ENCODE measurements around the gene PRAMEF15. TPM values are rescaled to one million over a fixed set of nuclear protein-coding genes. Genes with fewer than 3 reads are reported as not detected.
"Not testable (repeated sequence)": the region's sequence is repeated elsewhere in the genome, so short reads cannot be mapped to it uniquely, and the experiment has no call there.

Gene PRAMEF15
- total and polyA plus RNA-seq, 8 donors, result not detected

GRCh38 chr1:13354475-13354874 lies 39.1 kb downstream of the PRAMEF15 start:
- H3K36me3 ChIP-seq; DNase-seq; H3K27ac ChIP-seq; H3K4me1 ChIP-seq; H3K4me3 ChIP-seq; intact Hi-C loops (cut with DNase I; ENCODE audit: low total_unique reads); H3K27me3 ChIP-seq: not testable (repeated sequence)
- 10 to 40% (median 25%) methylated on average over 1 to 2 of the region's 9 CpGs; no CpG with 5 or more reads in 2 of the 5 donors for WGBS, 5 donors
- H3K9me3 ChIP-seq, result peaks cover 0 to 16% (median 10%) of the 10 kb centered on the region in 4 donors

- H3K4me1 ChIP-seq; H3K27me3 ChIP-seq; H3K36me3 ChIP-seq; H3K4me3 ChIP-seq; intact Hi-C loops (cut with DNase I; ENCODE audit: low total_unique reads); H3K27ac ChIP-seq: not testable (repeated sequence)
- 0 to 4% (median 1%) methylated on average over 5 of the region's 5 CpGs for WGBS, 5 donors
- DNase-seq, result peak; percentile 28 to 66
- peaks cover 0 to 15% (median 10%) of the 10 kb centered on the region in 4 donors for H3K9me3 ChIP-seq
- peak in 4 of 7 experiments; percentile 28 to 49 (median 35) for TF ChIP-seq CTCF (IDR thresholded peaks at IDR 0.05)
Measured at GRCh38 chr1:13356774-13357173, 41.4 kb downstream of the PRAMEF15 start.

GRCh38 chr1:13362364-13362763 lies 47.0 kb downstream of the PRAMEF15 start:
- H3K9me3 ChIP-seq; H3K4me3 ChIP-seq; H3K36me3 ChIP-seq; H3K27me3 ChIP-seq; DNase-seq; H3K27ac ChIP-seq; H3K4me1 ChIP-seq; intact Hi-C loops (cut with DNase I; ENCODE audit: low total_unique reads): not testable (repeated sequence)
- 67 to 100% (median 86%) methylated on average over 1 of the region's 7 CpGs for WGBS, 5 donors

GRCh38 chr1:13364928-13365327 lies 49.5 kb downstream of the PRAMEF15 start:
- H3K36me3 ChIP-seq; H3K4me3 ChIP-seq; H3K9me3 ChIP-seq; DNase-seq; intact Hi-C loops (cut with DNase I; ENCODE audit: low total_unique reads); H3K27ac ChIP-seq; H3K4me1 ChIP-seq; H3K27me3 ChIP-seq: not testable (repeated sequence)
- 85 to 92% (median 86%) methylated on average over 2 of the region's 4 CpGs for WGBS, 5 donors

- intact Hi-C loops (cut with DNase I; ENCODE audit: low total_unique reads); H3K36me3 ChIP-seq; H3K4me1 ChIP-seq; H3K27ac ChIP-seq; H3K9me3 ChIP-seq; DNase-seq; H3K4me3 ChIP-seq: not testable (repeated sequence)
- 69 to 96% (median 89%) methylated on average over 3 of the region's 3 CpGs for WGBS, 5 donors
- H3K27me3 ChIP-seq, result peaks cover 0 to 10% (median 0%) of the 10 kb centered on the region in 3 donors
Measured at GRCh38 chr1:13366536-13366935, 51.2 kb downstream of the PRAMEF15 start.

- H3K4me3 ChIP-seq; intact Hi-C loops (cut with DNase I; ENCODE audit: low total_unique reads); H3K27ac ChIP-seq; DNase-seq; H3K4me1 ChIP-seq; H3K9me3 ChIP-seq; H3K36me3 ChIP-seq: not testable (repeated sequence)
- WGBS, 5 donors, result 49 to 82% (median 72%) methylated on average over 3 to 4 of the region's 4 CpGs
- peaks cover 0 to 10% (median 0%) of the 10 kb centered on the region in 3 donors for H3K27me3 ChIP-seq
Measured at GRCh38 chr1:13368544-13368943, 53.2 kb downstream of the PRAMEF15 start.

Small RNAs within 50 kb of the gene (small RNA-seq; reads per million reads assigned to genes)
- 0 reads per million in 4 donors for gene RNU6-771P

Other genes starting within 250 kb of the PRAMEF15 start
- not detected for gene PRAMEF25, start 244.8 kb upstream of the PRAMEF15 start, total RNA-seq
- gene PRAMEF25, start 244.8 kb upstream of the PRAMEF15 start, polyA plus RNA-seq, result not detected
- gene HNRNPCL2, start 198.7 kb upstream of the PRAMEF15 start, total RNA-seq, result not detected
- not detected for gene HNRNPCL2, start 198.7 kb upstream of the PRAMEF15 start, polyA plus RNA-seq
- gene PRAMEF26, start 159.6 kb upstream of the PRAMEF15 start, total RNA-seq, result not detected
- not detected for gene PRAMEF26, start 159.6 kb upstream of the PRAMEF15 start, polyA plus RNA-seq
- gene HNRNPCL4, start 149.9 kb upstream of the PRAMEF15 start, total RNA-seq, result not detected
- gene HNRNPCL4, start 149.9 kb upstream of the PRAMEF15 start, polyA plus RNA-seq, result not detected
- gene PRAMEF9, start 143.7 kb upstream of the PRAMEF15 start, total RNA-seq, result not detected
- gene PRAMEF9, start 143.7 kb upstream of the PRAMEF15 start, polyA plus RNA-seq, result not detected
- not detected for gene PRAMEF13, start 114.2 kb upstream of the PRAMEF15 start, total RNA-seq
- gene PRAMEF13, start 114.2 kb upstream of the PRAMEF15 start, polyA plus RNA-seq, result not detected
- gene PRAMEF18, start 89.4 kb upstream of the PRAMEF15 start, total RNA-seq, result not detected
- gene PRAMEF18, start 89.4 kb upstream of the PRAMEF15 start, polyA plus RNA-seq, result not detected
- not detected for gene PRAMEF5, start 61.4 kb upstream of the PRAMEF15 start, total RNA-seq
- gene PRAMEF5, start 61.4 kb upstream of the PRAMEF15 start, polyA plus RNA-seq, result not detected
- not detected for gene PRAMEF8, start 30.4 kb upstream of the PRAMEF15 start, total RNA-seq
- gene PRAMEF8, start 30.4 kb upstream of the PRAMEF15 start, polyA plus RNA-seq, result not detected
- not detected for gene PRAMEF33, start 12.0 kb upstream of the PRAMEF15 start, total RNA-seq
- not detected for gene PRAMEF33, start 12.0 kb upstream of the PRAMEF15 start, polyA plus RNA-seq
- gene PRAMEF14, start 31.6 kb downstream of the PRAMEF15 start, total RNA-seq, result not detected
- gene PRAMEF14, start 31.6 kb downstream of the PRAMEF15 start, polyA plus RNA-seq, result not detected
- gene PRAMEF19, start 56.4 kb downstream of the PRAMEF15 start, total RNA-seq, result not detected
- gene PRAMEF19, start 56.4 kb downstream of the PRAMEF15 start, polyA plus RNA-seq, result not detected
- not detected for gene PRAMEF17, start 74.1 kb downstream of the PRAMEF15 start, total RNA-seq
- gene PRAMEF17, start 74.1 kb downstream of the PRAMEF15 start, polyA plus RNA-seq, result not detected
- gene PRAMEF20, start 94.9 kb downstream of the PRAMEF15 start, total RNA-seq, result not detected
- not detected for gene PRAMEF20, start 94.9 kb downstream of the PRAMEF15 start, polyA plus RNA-seq
- gene LRRC38, start 198.4 kb downstream of the PRAMEF15 start, total RNA-seq, result under 1 TPM in 1 of 5 donors, not detected in 4; 0.37 TPM
- under 1 TPM in 1 of 3 donors, not detected in 2; 0.30 TPM for gene LRRC38, start 198.4 kb downstream of the PRAMEF15 start, polyA plus RNA-seq